Activated T-cell treated with anti-CD3 and anti-CD28 coated beads, Interleukin-2, amount 50 U/mL, for 4 hours (primary cell): ENCODE measurements around the gene ZNF580. TPM values are rescaled to one million over a fixed set of nuclear protein-coding genes. Genes with fewer than 3 reads are reported as not detected.
A peak's percentile ranks its signal among the peaks of the same experiment; 100 is the strongest.

Experiments used
- ATAC-seq, 2 donors: fragments of 200-7000 bp; cut with Tn5 transposase; one replicate each; pipeline ENCODE4 v1.10.0; 2021
- DNase-seq: peaks from one replicate; pipeline ENCODE4 v3.0.0-alpha.2; 2020
- H3K27me3 Mint-ChIP-seq: one replicate; pipeline ENCODE4 v1.8.0; 2021; ENCODE audit warnings: low read depth, mixed read lengths
- H3K36me3 Mint-ChIP-seq: one replicate; pipeline ENCODE4 v1.8.0; 2022; ENCODE audit warnings: mixed read lengths; ENCODE audit not compliant: insufficient read depth
- H3K4me1 Mint-ChIP-seq: one replicate; pipeline ENCODE4 v1.8.0; 2021; ENCODE audit warnings: low read depth, mixed read lengths
- H3K4me3 Mint-ChIP-seq: one replicate; pipeline ENCODE4 v1.8.0; 2021; ENCODE audit warnings: mild to moderate bottlenecking, moderate library complexity, mixed read lengths
- H3K9me3 Mint-ChIP-seq: one replicate; pipeline ENCODE4 v1.8.0; 2021; ENCODE audit warnings: mixed read lengths
- total RNA-seq, 3 donors: library from RNA; stranded (reverse); gene quantifications; one replicate each; pipeline ENCODE4 v1.2.1, GENCODE V29; 2021

ZNF580 gene
- total RNA-seq, 3 donors from 2014 or later, result 27.1 to 31.5 (median 28.5) TPM

DNA sequence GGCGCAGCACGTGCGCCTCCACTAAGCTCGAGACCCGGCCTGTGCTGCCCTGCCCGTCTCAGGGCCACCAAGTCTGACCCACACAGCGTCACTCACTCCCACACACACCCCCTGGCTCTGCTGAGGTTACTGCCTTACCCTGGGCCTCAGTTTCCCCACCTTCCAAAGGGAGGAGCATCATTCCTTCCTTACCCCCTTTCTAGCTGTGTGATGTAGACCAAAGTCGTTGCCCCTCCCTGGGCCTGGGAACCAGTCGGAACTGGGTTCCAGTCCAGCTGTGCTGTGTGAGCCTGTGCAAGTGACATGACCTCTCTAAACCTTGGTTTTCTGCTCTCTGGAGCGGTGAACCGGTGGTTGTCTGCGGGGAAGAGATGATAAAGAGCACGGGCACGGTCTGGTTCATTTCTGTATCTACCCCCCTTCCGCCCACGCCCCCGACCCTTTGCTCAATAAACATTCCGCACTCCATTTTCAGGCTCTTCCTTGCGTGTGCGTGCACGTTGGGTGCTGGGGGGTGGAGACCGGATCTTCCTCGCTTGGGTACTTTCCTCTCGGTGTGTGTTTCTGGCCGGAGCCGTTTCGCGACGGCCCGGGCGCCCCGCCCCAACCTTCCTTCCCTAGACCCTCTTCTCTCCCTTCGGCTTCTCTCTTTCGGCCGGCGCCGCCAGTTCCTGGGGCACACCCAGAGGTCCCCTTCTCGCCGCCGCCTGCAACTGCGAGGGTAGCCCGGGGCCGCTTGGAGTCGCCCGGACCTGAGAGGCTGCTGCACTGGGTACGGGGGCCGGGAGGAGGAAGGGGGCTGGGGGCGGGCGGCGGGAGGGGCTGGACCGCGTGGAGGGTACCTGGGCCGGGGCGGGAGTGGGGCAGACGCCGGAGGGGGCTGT is 2.4 kb downstream of the ZNF580 start, which contains the start of gene ZNF581:
TSS of gene ZNF581 (plus strand) at position 647 of the 884 bp plus-strand sequence. CDS start 923 bp downstream, outside the sequence.
- peak within 1 kb of the TSS; percentile 96 for H3K4me3 Mint-ChIP-seq
- H3K4me1 Mint-ChIP-seq, result peaks cover 46% of the 10 kb centered on the region
- peaks cover 14% of the 10 kb centered on the region for H3K36me3 Mint-ChIP-seq
- DNase-seq, result peak; percentile 76
- ATAC-seq, result peak; percentile 61 to 64
- peaks cover 3% of the 10 kb centered on the region for H3K9me3 Mint-ChIP-seq
- no peaks in the 10 kb centered on the region for H3K27me3 Mint-ChIP-seq

DNA sequence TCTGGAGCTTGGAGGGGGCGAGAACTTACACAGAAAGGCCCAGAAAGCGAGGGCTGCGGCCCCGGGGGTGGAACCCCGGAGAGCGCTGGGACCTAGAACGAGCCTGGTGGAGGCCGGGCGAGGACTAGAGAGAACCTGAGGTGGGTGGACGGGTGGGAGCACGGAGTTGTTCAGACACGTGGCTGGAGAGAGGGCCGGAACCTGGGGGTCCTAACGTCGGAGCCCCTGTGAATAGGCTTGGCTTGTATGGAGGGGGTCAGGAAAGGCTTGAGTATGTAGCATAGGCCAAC is 3.0 kb downstream of the ZNF580 start:
- Mint-ChIP-seq H3K4me3 (peak overlapping the region; percentile 96), H3K27me3 (no peaks in the 10 kb centered on the region), H3K36me3 (peaks cover 11% of the 10 kb centered on the region), H3K9me3 (peaks cover 3% of the 10 kb centered on the region), H3K4me1 (peaks cover 49% of the 10 kb centered on the region)
- DNase-seq (no peak), ATAC-seq (peak in 1 of 2 donors; percentile 1)

DNA sequence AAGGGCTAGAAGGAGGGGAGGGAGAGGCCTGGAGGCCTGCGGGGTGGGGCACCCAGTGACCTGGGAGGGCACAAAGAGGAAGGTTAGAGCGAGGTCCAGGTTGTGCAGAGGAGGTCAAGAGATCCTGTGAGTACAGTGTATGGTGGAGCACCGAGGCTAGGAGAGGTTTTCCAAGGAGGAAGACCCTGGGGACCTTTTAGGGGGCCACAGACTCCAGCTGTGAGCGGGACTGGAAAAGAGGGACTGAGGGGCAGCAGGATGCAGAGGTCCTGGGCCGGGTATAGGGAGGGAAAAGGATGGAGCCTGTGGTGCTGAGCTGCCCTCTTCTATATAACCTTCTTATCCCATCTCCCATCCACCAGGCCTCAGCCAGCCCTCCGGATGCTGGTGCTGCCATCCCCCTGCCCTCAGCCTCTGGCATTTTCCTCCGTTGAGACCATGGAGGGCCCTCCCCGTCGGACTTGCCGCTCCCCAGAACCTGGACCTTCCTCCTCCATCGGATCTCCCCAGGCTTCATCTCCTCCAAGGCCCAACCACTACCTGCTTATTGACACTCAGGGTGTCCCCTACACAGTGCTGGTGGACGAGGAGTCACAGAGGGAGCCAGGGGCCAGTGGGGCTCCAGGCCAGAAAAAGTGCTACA is 3.5 kb downstream of the ZNF580 start:
- peak overlapping the region; percentile 96 for H3K4me3 Mint-ChIP-seq
- no peaks in the 10 kb centered on the region for H3K9me3 Mint-ChIP-seq
- no peaks in the 10 kb centered on the region for H3K27me3 Mint-ChIP-seq
- peaks cover 48% of the 10 kb centered on the region for H3K4me1 Mint-ChIP-seq
- peaks cover 7% of the 10 kb centered on the region for H3K36me3 Mint-ChIP-seq
- DNase-seq, result no peak
- ATAC-seq, result no peak

DNA sequence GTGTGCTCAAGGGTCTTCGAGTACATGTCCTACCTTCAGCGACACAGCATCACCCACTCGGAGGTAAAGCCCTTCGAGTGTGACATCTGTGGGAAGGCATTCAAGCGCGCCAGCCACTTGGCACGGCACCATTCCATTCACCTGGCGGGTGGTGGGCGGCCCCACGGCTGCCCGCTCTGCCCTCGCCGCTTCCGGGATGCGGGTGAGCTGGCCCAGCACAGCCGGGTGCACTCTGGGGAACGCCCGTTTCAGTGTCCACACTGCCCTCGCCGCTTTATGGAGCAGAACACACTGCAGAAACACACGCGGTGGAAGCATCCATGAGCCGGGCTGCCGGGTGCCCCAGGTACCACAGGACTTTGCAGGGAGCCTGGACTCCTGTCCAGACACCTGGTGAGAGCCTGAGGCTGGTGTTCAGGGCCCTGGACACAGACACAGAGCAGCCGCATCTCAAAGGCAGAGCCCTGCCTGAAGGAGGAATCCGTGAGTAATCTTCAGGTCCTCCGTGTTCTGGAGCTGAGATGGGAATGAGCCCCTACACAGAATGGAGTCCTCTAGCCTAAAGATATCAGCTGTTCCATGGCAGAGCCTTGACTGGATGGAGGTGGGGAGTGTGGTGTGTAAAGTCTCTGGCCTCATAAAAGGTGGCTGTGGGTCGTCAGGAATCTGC is 4.2 kb downstream of the ZNF580 start:
- peaks cover 6% of the 10 kb centered on the region for H3K36me3 Mint-ChIP-seq
- H3K4me1 Mint-ChIP-seq, result peaks cover 48% of the 10 kb centered on the region
- ATAC-seq (no peak), DNase-seq (no peak)
- H3K9me3 Mint-ChIP-seq, result no peaks in the 10 kb centered on the region
- H3K4me3 Mint-ChIP-seq, result peak overlapping the region; percentile 96
- H3K27me3 Mint-ChIP-seq, result no peaks in the 10 kb centered on the region

DNA sequence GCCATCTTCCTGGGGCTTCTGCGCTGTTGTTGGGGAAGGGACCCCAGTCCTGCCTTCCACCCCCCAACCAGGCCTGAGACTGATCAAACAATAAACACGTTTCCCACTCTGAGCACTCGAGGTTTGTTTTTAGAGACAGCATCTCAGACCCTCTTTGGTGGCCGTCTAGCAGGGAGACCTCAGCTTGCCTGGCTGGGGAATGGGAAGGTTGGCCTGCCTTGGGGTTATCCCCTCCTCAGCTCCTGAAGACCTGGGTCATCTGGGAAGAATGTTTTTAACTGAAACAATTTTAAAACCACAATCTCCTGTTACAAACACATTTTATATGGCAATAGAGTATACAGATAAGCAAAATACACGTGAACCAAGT is 4.7 kb downstream of the ZNF580 start:
- ATAC-seq, result no peak
- peak overlapping the region; percentile 96 for H3K4me3 Mint-ChIP-seq
- H3K27me3 Mint-ChIP-seq, result no peaks in the 10 kb centered on the region
- H3K4me1 Mint-ChIP-seq, result peaks cover 48% of the 10 kb centered on the region
- H3K9me3 Mint-ChIP-seq, result no peaks in the 10 kb centered on the region
- no peak for DNase-seq
- H3K36me3 Mint-ChIP-seq, result peaks cover 6% of the 10 kb centered on the region

DNA sequence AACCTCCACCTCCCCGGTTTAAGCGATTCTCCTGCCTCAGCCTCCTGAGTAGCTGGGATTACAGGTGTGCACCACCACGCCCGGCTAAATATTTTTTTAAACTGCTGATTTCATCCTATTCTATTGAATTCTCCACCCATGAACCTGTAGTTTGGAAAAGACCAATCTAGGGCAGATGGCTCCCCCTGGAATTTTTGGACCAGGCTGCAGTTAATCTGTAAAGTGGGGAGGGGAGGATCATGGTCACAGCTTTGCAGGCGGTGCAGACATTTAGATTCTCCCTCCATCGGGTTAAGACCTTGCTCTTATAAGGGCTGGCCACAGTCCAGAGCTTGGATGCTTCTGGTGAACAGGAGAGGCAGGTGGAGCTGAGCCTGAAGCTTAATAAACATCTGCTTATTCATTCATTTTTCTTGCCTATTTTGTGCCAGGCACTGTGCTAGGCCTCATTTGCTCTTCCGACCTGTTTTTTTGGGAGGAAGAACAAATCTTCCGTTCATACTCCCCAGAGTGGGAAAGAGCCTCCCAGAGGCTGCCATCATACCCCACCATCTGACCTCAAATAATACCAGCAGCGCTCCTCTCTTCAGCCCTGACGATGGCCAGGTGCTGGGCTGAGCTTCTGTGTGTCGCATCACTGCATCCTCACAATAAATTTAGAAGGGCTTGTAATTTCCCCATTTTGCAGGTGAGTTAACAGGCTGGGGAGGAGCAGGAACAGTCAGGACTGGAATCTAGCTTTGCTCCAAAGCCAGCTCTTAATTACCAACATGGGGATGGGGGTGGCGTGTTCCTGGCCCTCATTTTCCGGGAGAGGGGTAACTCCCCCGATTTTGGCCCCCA is 6.3 kb downstream of the ZNF580 start:
- no peak for DNase-seq
- no peak for ATAC-seq
- H3K4me3 Mint-ChIP-seq, result peak overlapping the region; percentile 80
- peaks cover 6% of the 10 kb centered on the region for H3K36me3 Mint-ChIP-seq
- peaks cover 46% of the 10 kb centered on the region for H3K4me1 Mint-ChIP-seq
- H3K27me3 Mint-ChIP-seq, result no peaks in the 10 kb centered on the region
- no peaks in the 10 kb centered on the region for H3K9me3 Mint-ChIP-seq

DNA sequence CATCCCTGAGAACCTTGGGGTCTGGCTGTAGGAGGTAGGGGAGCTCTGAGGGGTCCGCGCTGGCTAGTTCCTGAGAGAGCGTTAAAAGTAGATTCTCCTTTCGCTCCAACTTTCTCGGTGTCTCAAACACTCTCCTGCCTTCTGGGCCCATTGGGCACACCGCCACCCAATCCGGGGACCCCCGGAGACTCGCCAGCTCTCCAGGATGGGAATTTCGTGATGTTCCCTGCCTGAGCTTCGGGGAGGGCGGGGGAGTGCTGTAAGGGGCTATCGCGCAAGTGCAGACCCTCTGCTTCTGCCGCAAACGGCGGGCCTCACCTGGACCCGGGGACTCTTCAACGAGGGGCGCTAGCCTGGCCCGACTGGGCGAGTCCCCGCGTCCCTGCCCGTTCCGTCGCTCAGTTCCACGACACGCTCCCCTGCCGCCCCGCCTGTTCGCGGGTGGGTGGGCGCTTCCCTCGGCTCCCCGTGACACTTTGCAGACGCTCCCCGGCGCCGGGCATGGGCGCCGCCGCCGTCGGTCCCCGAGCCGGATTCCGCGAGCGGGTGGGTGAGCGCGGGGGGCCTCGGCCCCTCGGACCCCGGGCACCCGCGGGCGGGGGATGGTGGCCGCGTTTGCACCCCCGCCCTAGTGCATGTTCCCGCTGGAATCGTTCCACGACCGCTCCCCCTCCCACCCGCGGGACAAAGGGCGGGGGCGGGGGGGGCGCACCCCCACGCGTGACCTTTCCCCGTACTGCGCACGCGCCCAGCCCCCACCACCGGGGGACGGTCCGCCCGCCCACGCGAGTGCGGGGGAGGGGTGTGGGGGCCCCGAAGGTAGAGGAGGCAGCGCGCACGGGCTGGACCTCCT is 7.2 kb downstream of the ZNF580 start, which contains the start of gene CCDC106:
TSS of gene CCDC106 (plus strand) at position 481 of the 853 bp plus-strand sequence. CDS start 835 bp downstream, outside the sequence.
- Mint-ChIP-seq H3K4me1 (peaks cover 44% of the 10 kb centered on the region), H3K27me3 (no peaks in the 10 kb centered on the region), H3K4me3 (peak within 1 kb of the TSS; percentile 80), H3K9me3 (no peaks in the 10 kb centered on the region), H3K36me3 (peaks cover 6% of the 10 kb centered on the region)
- ATAC-seq (peak; percentile 11 to 19), DNase-seq (peak; percentile 61)

DNA sequence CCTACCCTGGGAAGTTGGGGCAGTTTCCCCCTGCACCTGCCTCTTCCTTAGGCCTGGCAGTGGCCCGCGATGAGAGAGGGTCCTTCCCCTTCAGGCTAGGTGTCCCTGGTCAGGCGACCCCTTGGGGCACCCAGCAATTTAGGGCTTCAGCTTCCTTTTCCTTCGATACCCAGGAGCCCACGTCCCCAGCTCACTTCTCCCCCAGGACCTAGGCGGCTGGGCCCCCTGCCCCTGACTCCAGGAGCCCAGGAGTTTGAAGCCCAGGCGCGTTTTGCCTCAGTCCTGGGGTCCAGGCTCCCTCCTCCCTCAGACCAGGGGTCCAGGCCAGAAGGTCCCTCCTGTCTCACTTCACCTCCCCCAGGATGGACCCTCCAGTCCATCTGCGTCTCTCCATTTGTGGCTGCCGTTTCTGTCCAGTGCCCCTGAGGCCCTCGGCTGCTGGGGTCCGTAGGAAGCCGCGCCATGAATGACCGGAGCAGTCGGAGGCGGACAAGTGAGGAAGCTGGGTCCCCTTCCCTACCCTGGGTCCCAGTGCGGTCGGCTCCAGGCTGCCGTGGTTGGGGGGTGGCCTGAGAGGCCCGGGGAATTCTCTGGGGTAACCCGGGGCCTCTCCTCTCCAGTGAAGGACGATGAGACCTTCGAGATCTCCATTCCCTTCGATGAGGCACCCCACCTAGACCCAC is 7.9 kb downstream of the ZNF580 start:
- Mint-ChIP-seq H3K9me3 (no peaks in the 10 kb centered on the region), H3K4me1 (peaks cover 39% of the 10 kb centered on the region), H3K36me3 (peaks cover 6% of the 10 kb centered on the region), H3K27me3 (no peaks in the 10 kb centered on the region), H3K4me3 (peak overlapping the region; percentile 76)
- no peak for DNase-seq
- ATAC-seq, result no peak

DNA sequence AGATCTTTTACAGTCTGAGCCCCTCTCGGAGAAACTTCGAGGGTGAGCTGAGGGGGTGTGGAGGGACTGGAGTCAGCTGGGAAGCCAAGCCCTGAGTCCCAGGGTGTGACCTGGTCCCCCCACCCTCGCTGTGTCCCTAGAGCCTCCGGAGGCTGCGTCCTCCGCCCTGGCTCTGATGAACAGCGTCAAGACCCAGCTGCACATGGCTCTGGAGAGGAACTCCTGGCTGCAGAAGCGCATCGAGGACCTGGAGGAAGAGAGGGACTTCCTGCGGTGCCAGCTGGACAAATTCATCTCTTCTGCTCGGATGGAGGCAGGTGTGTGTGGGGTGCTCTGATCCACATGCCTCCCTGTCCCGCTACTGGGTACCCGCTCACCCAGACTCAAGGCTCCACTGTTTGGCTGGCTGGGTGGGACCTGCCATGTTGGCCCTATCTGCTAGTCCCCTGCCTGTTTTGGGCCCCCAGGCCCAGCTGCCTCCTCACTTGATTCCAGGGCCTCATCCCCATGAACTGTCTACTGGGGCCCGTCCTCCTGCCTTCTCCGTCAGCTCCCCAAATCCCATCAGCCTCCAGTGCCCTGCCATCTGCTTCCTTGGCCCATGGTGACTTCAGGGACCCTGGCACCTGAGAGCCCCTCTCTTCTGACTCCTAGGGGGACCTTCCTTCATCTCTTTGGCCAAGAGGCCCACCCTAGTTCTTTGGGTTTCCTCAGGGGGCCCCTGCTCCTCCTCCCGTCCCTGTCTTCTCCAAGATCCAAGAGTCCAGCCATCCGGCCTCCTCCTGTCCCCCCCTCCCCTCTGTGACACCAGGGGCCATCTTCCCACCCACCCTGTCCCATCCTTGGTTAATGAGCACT is 8.7 kb downstream of the ZNF580 start:
- H3K36me3 Mint-ChIP-seq, result peaks cover 6% of the 10 kb centered on the region
- H3K4me1 Mint-ChIP-seq, result peaks cover 39% of the 10 kb centered on the region
- no peak for DNase-seq
- no peaks in the 10 kb centered on the region for H3K9me3 Mint-ChIP-seq
- no peaks in the 10 kb centered on the region for H3K27me3 Mint-ChIP-seq
- H3K4me3 Mint-ChIP-seq, result peak overlapping the region; percentile 76
- ATAC-seq, result no peak

DNA sequence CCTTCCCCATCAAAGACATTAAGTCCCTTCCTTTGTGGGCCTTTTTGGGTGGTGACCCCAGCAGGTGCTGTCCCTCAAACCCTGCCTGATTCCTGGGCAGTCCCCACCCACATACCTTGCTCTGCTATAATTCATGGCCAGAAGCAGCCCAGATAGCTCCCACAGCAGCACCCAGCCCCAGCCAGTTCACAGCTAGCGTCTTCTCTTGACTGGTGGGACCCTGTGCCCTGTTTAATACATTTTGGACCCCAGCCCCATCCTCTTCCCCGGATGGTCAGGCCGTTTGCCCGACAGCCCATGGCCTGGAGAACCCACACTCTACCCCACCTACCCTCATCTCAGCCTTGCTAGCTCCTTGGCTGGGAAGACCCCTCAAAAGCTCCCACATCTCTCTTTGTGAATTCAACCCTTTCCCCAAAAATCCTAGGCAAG is 9.3 kb downstream of the ZNF580 start:
- no peaks in the 10 kb centered on the region for H3K27me3 Mint-ChIP-seq
- ATAC-seq (no peak), DNase-seq (no peak)
- H3K36me3 Mint-ChIP-seq, result peaks cover 6% of the 10 kb centered on the region
- H3K4me1 Mint-ChIP-seq, result peaks cover 39% of the 10 kb centered on the region
- H3K4me3 Mint-ChIP-seq, result no peak overlapping the region
- H3K9me3 Mint-ChIP-seq, result no peaks in the 10 kb centered on the region

DNA sequence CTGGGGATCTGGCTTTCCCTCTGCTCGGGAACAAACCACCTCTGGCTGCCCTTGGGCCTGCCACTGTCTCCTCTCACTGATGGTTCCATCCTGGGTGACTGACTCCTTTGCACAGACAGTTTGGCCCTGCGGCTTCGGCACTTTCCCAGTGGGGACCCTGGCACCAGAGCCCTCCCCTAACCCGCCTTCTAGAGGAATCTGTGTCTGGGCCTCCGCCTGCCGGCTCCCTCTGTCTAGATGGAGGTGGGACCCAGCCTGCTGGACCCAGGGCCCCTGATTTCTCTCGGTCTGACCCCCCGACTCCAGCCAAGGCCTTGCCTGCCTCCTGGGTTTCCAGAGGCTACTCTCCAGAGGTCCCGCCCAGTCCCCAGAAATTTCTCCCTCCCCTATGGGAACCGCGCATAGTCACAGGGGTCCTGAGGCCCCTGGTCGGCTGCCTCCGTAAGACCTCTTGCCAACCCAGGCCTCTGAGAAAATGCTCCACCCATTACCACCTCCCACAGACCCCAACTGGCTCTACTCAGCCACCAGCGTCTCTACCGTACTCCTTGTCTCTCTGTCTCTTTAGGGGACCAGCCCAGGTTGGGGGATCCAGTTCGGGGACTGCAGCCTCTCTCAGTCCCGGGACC is 9.9 kb downstream of the ZNF580 start:
- Mint-ChIP-seq H3K4me1 (peaks cover 34% of the 10 kb centered on the region), H3K9me3 (no peaks in the 10 kb centered on the region), H3K4me3 (peak overlapping the region; percentile 33), H3K27me3 (no peaks in the 10 kb centered on the region), H3K36me3 (peaks cover 5% of the 10 kb centered on the region)
- DNase-seq, result no peak
- no peak for ATAC-seq

DNA sequence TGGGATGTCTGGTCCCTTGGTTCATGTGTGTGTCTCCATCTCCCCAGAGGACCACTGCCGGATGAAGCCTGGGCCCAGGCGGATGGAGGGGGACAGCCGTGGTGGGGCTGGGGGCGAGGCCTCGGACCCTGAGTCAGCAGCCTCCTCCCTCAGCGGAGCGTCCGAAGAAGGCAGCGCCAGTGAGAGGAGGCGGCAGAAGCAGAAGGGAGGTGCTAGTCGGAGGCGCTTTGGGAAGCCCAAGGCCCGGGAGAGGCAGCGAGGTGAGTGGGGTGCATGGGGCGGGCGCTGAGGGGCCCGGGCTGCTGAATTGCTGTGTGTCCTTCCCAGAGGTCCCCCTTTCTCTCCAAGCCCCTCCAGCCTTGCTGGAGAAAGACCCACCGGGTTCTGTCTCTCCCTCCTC is 10.4 kb downstream of the ZNF580 start:
- DNase-seq (no peak), ATAC-seq (no peak)
- Mint-ChIP-seq H3K9me3 (no peaks in the 10 kb centered on the region), H3K4me3 (peak overlapping the region; percentile 33), H3K27me3 (no peaks in the 10 kb centered on the region), H3K4me1 (peaks cover 38% of the 10 kb centered on the region), H3K36me3 (peaks cover 10% of the 10 kb centered on the region)
